GM12801 (cell line): ENCODE data around the gene USP46.

Experiments used
- TF ChIP-seq, protein P1 (sequence below): IDR thresholded peaks from one replicate; pipeline ENCODE4 v1.5.1; 2011; ENCODE audit warnings: control low read depth; ENCODE audit not compliant: insufficient read length; ENCODE audit errors: extremely low read depth

Gene USP46, protein sequence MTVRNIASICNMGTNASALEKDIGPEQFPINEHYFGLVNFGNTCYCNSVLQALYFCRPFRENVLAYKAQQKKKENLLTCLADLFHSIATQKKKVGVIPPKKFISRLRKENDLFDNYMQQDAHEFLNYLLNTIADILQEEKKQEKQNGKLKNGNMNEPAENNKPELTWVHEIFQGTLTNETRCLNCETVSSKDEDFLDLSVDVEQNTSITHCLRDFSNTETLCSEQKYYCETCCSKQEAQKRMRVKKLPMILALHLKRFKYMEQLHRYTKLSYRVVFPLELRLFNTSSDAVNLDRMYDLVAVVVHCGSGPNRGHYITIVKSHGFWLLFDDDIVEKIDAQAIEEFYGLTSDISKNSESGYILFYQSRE

DNA sequence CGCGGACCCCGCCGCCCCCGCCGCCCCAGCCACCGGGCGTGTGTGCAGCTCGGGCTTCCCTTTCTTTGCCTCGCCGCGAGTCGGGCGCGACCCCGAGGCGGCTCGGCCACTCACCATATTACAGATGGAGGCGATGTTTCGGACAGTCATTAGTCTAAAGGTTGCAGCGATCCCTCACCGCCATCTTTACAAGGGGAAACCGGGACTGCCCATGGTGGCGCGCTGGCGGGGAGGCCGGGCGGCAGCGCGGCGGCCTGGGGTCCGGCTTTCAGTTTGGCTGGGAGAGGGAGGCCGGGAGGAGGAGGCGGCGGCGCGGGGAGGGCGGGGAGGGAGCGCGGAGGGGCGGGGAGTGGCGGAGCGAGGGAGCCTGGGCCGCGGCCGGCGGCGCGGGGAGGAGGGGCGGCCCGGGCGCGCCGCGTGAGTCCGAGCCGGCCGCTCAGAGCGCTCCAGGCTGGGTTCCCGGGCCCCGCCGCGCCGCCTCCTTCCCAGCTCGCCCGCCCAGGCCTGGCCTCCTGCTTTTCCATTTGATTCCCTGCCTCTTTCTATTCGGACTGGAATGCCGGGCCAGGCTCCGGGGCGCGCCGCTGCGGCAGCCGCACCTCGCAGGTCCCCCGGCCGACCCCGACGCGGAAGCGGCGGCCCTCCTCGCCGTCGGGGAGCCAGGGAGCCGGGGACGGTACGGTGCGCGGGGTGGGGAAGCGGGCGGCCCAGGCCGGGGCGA lies at the start of gene USP46:
Gene USP46 (minus strand): TSS at position 301 of the 721 bp plus-strand sequence. CDS start 151 bp downstream, at position 150.
- TF ChIP-seq, protein P1, sequence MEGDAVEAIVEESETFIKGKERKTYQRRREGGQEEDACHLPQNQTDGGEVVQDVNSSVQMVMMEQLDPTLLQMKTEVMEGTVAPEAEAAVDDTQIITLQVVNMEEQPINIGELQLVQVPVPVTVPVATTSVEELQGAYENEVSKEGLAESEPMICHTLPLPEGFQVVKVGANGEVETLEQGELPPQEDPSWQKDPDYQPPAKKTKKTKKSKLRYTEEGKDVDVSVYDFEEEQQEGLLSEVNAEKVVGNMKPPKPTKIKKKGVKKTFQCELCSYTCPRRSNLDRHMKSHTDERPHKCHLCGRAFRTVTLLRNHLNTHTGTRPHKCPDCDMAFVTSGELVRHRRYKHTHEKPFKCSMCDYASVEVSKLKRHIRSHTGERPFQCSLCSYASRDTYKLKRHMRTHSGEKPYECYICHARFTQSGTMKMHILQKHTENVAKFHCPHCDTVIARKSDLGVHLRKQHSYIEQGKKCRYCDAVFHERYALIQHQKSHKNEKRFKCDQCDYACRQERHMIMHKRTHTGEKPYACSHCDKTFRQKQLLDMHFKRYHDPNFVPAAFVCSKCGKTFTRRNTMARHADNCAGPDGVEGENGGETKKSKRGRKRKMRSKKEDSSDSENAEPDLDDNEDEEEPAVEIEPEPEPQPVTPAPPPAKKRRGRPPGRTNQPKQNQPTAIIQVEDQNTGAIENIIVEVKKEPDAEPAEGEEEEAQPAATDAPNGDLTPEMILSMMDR: no peak

DNA sequence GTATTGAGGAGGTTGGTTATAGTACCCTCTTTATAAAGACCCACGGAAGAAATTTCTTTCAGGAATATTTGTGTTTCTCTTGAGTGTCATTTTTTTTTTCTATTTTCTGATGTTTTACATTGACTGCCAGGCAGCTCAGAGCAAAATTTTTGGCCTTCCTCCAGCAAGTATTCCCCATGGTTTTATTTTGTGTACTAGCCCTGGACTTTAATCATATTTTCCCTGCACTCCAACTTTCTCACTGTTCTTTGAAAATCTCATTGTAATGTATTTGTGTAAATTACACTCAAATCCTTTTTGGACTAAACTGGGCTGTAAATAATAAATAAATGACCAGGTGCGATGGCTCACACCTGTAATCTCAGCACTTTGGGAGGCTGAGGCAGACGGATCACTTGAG lies 45.6 kb upstream of the USP46 start:
- TF ChIP-seq, protein P1: no peak

DNA sequence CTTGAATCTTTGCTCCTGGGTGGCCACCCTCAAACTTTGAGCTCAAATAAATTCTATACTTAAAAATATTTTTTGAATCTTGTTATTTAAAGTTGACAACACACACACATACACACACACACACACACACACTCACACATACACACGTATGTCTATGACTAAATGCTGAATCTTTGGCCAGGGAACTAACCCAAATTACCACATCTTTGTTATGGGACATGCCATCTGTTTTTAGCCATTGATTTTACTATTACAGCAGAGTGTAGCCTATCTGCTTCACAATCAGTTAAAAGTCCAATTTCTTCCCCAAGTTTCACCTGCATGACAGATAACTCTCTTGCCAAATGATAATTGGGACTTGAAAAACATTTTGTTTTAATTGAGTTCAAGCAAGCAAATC lies 45.0 kb upstream of the USP46 start:
- TF ChIP-seq, protein P1: no peak

DNA sequence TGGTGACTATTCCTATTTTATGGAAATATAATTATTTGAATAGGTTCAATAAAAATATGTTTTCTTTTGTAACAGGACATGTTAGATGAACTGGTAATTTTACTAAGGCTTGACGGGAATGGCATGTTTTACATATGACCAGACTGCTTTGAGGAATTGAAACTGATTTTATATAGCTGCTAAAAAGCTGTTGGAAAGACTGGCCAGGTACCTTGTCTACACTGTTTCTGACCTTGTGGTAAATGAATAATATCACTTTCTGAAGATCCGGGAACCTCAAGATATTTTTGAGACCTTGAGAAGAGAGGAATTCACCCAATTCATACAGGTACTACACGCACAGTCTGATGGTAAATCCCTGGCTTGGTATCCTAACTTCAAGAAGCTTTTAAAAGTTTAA lies 42.1 kb upstream of the USP46 start:
- TF ChIP-seq, protein P1: no peak

DNA sequence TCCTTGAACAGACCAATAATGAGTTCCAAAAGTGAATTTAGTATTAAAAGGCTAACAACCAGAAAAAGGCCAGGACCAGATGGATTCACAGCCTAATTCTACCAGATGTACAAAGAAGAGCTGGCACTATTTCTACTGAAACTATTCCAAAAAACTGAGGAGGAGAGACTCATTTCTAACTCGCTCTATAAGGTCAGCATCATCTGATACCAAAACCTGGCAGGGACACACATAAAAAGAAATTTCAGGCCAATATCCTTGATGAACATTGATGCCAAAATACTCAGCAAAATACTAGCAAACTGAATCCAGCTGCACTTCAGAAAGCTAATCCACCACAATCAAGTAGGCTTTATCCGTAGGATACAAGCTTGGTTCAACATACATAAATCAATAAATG lies 35.8 kb upstream of the USP46 start:
- TF ChIP-seq, protein P1: no peak

DNA sequence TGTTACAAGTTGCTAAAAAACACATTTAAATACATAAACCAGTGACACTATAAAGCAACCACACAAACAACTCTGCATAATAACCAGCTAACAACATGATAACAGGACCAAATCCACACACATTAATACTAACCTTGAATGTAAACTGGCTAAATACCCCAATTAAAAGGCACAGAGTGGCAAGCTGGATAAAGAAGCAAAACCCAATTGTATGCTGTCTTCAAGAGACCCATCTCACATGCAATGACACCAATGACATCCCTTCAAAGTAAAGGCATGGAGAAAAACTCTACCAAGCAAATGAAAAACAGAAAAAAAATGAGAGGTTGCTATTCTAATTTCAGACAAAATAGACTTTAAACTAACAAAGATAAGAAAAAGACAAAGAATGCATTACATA lies 34.4 kb upstream of the USP46 start:
- TF ChIP-seq, protein P1: no peak

DNA sequence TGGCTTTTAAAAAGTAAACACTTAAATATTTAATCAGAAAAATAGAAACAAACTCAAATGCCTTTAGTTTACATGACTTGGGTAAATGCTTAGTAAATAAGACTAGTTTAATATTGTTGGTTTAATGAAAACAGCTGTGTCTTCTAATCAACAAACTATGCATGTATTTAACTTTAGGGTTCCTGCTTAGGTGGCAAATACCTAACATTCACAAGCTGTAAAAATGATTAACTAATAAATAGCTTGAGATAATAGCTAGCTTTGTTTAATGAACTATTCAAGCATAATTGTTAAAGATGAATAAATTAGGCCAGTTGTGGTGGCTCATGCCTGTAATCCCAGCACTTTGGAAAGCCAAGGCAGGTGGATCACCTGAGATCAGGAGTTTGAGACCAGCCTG lies 30.0 kb upstream of the USP46 start:
- TF ChIP-seq, protein P1: no peak
